ENCODE results near the gene PFKL.

Gene PFKL

GRCh38 chr21:44299458-44300261 lies at the start of gene PFKL:
Gene PFKL, plus strand, starts transcription at chr21:44300053. Its CDS starts 53 bp downstream, at chr21:44300106.
- peak; percentile 44 for DNase-seq (ENCODE audit: low read depth)

GRCh38 chr21:44253832-44254710 lies 45.8 kb upstream of the PFKL start:
- no peak for DNase-seq (ENCODE audit: low read depth)

- no peak for DNase-seq (ENCODE audit: low read depth)
Measured at GRCh38 chr21:44255511-44255981, 44.3 kb upstream of the PFKL start.

- no peak for DNase-seq (ENCODE audit: low read depth)
Measured at GRCh38 chr21:44258056-44258725, 41.7 kb upstream of the PFKL start.

GRCh38 chr21:44259082-44259705 lies 40.7 kb upstream of the PFKL start:
- no peak for DNase-seq (ENCODE audit: low read depth)

- no peak for DNase-seq (ENCODE audit: low read depth)
Measured at GRCh38 chr21:44260066-44260465, 39.8 kb upstream of the PFKL start.

- no peak for DNase-seq (ENCODE audit: low read depth)
Measured at GRCh38 chr21:44260791-44261631, 38.8 kb upstream of the PFKL start.

GRCh38 chr21:44261675-44262295 lies 38.1 kb upstream of the PFKL start, which contains the start of gene DNMT3L:
Gene DNMT3L, minus strand, starts transcription at chr21:44261897. Its CDS starts 638 bp downstream, at chr21:44261259.
- no peak for DNase-seq (ENCODE audit: low read depth)

- no peak for DNase-seq (ENCODE audit: low read depth)
Measured at GRCh38 chr21:44262338-44263056, 37.4 kb upstream of the PFKL start.

- no peak for DNase-seq (ENCODE audit: low read depth)
Measured at GRCh38 chr21:44263221-44263760, 36.6 kb upstream of the PFKL start.

- DNase-seq (ENCODE audit: low read depth), result no peak
Measured at GRCh38 chr21:44263768-44264167, 36.1 kb upstream of the PFKL start.

- DNase-seq (ENCODE audit: low read depth), result no peak
Measured at GRCh38 chr21:44265734-44266270, 34.1 kb upstream of the PFKL start.

GRCh38 chr21:44267655-44268142 lies 32.2 kb upstream of the PFKL start:
- no peak for DNase-seq (ENCODE audit: low read depth)

GRCh38 chr21:44269090-44269489 lies 30.8 kb upstream of the PFKL start:
- no peak for DNase-seq (ENCODE audit: low read depth)

- no peak for DNase-seq (ENCODE audit: low read depth)
Measured at GRCh38 chr21:44271558-44272283, 28.1 kb upstream of the PFKL start.

GRCh38 chr21:44272284-44272858 lies 27.5 kb upstream of the PFKL start:
- no peak for DNase-seq (ENCODE audit: low read depth)

- no peak for DNase-seq (ENCODE audit: low read depth)
Measured at GRCh38 chr21:44273046-44273445, 26.8 kb upstream of the PFKL start.

- no peak for DNase-seq (ENCODE audit: low read depth)
Measured at GRCh38 chr21:44275041-44275440, 24.8 kb upstream of the PFKL start.
